ENCODE results near the gene TOX2.

Gene TOX2

GRCh38 chr20:44085616-44086434 is 171.2 kb downstream of the TOX2 start:
- no peak for DNase-seq

- DNase-seq = no peak
Measured at GRCh38 chr20:44087051-44087856, 172.6 kb downstream of the TOX2 start.

- no peak for DNase-seq
Measured at GRCh38 chr20:44087857-44088120, 173.1 kb downstream of the TOX2 start.

GRCh38 chr20:44089987-44090674 is 175.5 kb downstream of the TOX2 start:
- DNase-seq = no peak

DNA sequence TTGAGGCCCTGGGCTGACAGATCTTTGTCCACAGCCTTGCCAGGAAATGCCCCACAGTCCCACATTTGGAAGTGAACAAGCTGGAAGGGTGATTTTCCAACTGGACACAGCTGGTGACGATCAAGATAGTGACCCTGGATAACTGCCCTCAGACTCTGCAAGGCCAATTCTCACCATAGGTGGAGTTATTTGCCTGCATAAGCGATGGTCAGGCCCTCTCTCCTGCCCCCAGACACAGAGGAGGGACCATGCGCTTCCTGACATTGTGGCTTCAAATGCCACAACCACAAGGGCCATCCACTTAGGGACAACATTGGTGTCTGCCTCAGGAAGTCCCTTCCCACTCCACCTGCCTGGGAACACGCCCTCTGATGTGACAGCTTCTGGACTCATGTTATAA is 176.4 kb downstream of the TOX2 start:
- no peak for DNase-seq

DNA sequence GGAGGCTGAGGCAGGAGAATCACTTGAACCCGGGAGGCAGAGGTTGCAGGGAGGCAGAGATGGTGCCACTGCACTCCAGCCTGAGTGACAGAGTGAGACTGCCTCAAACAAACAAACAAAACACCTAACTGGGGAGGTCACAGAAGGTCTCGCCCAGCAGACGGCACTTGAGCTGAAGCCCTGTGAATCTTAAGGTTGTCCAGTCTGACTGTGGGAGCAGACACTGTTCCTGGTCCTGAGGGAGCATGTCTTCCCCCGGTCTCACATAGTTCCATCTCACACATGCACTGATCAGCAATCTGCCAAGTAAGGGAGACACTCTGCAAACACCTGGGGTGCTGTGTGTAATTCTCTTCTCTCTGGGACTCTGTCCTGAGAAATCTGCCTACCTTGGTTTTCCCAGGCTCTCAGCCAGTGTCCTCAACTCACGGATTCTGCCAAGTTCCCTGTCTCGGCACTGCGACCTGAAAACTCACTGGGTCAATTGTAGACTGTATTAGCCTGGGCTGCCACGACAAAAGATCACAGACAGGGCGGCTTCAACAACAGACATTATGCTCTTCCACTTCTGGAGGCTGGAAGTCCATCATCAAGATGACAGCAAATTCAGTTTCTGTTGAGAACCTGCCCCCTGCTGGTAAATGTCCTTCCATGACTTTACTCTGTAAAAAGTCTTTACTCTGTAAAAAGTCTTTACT is 178.0 kb downstream of the TOX2 start:
- DNase-seq = no peak

DNA sequence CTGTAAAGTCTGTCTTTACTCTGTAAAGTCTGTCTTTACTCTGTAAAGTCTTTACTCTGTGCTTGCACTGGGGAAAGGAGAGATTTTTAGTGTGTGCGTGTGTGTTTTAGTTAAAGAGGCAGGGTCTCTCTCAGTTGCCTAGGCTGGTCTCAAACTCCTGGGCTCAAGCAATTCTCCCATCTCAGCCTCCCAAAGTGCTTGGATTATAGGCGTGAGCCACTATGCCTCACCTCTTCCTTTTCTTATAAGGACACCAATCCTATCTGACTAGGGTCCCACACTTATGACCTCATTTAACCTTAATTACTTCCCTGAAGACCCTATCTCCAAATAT is 178.6 kb downstream of the TOX2 start:
- DNase-seq = no peak

GRCh38 chr20:44095831-44096230 is 181.2 kb downstream of the TOX2 start:
- DNase-seq = no peak

DNA sequence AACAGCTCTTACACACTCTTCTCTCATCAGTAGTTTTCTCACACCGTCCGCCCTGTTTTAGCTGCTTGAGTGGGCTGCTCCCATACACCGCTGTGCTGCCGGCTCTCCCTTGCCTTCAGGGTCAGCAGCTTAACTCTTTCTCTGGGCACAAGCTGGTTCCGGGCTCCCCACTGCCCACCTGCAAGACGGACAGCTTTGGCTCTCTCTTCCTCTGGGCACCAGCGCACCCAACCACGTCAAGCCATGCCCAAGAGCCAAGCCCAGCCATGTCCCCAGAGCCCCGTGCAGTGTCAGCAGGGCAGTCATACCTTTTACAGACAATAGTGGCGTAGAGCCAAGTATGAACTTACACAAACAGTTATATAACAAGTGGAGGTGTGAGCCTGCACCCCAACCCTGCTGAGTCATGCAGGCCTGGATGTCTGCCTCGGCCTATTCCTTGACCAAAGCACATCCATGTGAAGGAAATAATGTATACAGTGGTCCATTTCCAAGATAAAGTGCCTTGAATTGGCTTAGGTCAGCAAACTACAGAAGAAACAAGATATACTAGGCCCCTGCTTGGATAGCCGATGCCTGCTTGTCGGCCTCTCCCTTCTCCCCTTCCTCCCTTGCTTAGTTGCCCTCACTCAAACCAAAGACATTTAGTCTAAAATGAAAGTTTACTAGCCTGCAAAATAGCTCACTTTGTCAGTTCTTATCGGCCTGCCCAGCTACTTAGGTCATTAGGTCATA is 183.0 kb downstream of the TOX2 start:
- no peak for DNase-seq

- no peak for DNase-seq
Measured at GRCh38 chr20:44098256-44098630, 183.6 kb downstream of the TOX2 start.

- no peak for DNase-seq
Measured at GRCh38 chr20:44098657-44099056, 184.0 kb downstream of the TOX2 start.

GRCh38 chr20:44099832-44100231 is 185.2 kb downstream of the TOX2 start:
- no peak for DNase-seq

DNA sequence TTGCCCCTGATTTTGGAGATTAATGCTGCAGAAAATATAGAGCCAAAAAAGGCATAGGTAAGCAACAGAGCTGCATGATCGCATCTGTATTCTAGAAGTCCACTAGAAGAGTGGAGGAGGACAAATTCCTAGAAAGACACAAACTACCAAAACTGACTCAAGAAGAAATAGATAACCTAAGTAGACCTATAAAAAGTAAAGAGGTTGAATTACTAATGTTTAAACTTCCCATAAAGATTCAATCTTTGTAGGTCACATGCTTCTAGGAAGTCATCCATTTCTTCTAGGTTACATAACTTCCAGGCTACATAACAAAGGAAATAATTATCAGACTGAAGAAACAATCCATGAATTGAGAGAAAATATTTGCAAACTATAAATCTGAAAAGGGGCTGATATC is 187.9 kb downstream of the TOX2 start:
- no peak for DNase-seq

DNA sequence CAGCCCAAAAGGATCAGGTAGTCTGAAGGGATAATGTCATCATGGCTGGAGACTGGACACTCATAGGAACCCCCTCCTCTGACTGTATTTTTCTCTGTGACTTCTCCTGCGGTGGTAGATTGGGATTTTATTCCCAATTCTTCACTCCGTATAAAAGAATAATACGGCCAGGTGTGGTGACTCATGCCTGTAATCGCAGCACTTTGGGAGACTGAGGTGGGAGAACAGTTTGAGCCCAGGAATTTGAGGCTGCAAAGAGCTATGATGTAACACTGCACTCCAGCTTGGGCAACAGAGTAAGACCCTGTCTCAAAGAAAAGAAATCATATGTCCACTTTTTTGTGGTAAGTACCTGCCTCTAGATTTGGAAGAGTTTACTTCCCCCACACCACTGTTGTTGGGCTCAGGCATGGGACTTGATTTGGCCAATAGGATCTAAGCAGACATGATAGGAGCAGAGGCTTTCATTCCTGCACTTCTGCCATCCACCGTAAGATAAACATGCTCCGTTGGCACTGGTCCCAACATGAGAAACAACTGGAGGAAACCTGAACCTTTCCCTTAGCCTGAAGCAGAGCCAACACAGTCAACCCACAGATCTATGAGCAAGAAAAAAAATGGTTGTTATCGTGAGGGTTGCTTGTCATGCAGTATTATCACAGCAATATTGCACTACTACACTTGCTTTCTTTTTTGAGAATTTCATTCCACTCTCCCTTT is 190.3 kb downstream of the TOX2 start:
- DNase-seq = no peak

DNA sequence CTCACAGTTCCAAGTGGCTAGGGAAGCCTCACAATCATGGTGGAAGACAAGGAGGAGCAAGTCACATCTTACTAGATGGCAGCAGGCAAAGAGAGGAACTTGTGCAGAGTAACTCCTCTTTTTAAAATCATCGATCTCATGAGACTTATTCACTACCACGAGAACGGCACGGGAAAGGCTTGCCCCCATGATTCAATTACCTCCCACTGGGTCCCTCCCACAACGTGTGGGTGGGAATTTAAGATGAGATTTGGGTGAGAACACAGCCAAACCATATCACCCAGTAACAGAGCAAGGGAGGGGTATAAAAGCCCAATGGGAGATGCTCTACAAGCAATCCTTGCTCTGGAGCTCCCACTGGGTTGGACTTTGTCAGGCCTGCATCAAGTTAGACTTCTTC is 192.0 kb downstream of the TOX2 start:
- no peak for DNase-seq

- no peak for DNase-seq
Measured at GRCh38 chr20:44109951-44110361, 195.3 kb downstream of the TOX2 start.

DNA sequence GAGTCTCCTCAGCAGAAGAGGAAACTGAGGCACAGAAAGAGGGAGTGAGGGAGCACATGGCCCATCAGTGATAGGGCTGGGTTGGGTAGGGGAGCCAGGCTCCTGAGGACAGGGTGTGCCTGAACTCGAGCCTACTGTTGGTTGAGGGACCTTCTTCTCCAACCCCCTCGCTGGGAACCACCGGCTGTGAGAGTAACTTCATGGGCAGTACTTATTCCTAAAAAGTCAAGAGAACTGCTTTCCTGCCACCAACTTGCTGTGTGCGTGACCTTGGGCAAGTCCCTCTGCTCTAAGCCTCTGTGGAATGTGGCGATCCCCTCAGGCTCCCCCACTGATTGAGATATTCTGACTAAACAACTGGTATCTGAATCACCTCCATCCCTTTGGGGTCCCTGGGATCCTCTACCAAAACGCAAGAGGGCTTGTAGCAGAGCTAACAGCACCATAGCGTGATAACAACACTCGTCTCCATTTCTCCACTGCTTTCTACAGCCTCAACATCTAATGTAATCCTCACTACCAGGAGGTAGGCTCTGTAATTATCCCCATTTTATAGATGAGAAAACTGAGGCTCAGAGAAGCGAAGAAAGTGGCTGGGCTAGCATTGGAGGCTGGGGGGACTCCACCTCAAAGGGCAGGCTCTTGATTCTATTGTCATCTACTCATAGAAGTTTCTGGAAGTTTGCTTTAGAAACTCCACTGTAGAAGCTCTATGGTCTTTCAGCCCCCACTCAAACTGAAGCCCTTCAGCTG is 196.3 kb downstream of the TOX2 start:
- no peak for DNase-seq

DNA sequence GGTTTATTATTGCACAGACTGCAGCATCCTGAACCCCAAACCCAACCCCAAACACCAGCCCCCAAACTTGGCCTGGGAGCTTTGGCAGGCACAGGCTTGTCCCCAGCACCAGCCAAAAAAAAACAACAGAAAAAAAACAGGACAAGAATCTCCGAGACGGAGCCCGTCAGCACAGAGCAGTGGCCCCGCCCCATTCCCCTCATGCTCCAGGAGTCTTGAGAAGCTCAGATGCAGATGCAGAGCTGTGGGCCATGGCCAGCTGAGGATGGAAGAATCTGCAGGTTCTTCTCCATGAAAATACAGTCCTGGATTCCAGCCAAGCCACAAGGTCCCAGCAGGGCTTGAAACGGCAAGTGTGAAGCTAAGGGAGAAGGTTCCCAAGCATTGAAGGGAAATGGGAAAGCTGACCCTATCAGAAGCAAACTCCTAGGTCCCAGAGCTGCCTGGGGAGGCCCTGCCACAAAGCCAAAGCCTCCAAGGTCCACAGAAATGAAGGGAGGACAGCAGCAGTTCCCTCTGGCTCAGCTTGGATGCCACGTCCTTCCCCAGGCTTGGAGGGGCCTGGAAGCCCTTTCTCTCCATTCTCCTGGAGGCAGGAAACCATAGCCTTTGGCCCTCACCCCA is 197.2 kb downstream of the TOX2 start:
- DNase-seq = no peak

DNA sequence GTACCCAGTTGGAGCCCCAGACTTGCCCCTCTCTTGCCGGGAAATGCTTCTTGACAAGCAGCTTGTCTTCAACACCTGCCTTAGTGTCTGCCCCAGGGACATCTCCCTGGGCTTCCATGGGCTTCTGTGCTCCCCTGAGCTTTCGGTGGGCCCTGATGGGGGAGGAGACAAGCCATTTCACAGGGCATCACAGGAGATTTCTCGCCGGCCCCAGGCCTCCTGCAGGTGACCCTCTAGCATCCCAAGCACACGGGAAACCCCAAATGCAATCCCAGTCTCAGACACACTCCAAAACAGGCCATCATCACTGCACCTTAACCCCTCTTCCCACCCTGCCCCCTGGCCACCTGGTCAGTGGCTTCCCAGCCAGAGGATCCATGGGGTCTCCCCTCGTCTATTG is 197.8 kb downstream of the TOX2 start:
- DNase-seq = no peak

GRCh38 chr20:44112889-44113617 is 198.4 kb downstream of the TOX2 start:
- DNase-seq = no peak

Data from cerebellar nuclear complex (tissue), 1 donor.